Osteocyte (in vitro differentiated cells): ENCODE data around the gene TPP1. TPM values are rescaled to one million over a fixed set of nuclear protein-coding genes. Genes with fewer than 3 reads are reported as not detected.

ENCODE experiments used
- DNase-seq: peaks from one replicate; pipeline ENCODE4 v3.0.0; 2021; ENCODE audit warnings: mixed read lengths; ENCODE audit not compliant: unreplicated experiment; ENCODE audit errors: extremely low spot score
- H3K27ac Mint-ChIP-seq: one replicate; pipeline ENCODE4 v1.8.0; 2021; ENCODE audit warnings: mild to moderate bottlenecking, mixed read lengths; ENCODE audit not compliant: unreplicated experiment
- H3K27me3 Mint-ChIP-seq: one replicate; pipeline ENCODE4 v1.8.0; 2021; ENCODE audit warnings: mixed read lengths; ENCODE audit not compliant: unreplicated experiment
- H3K36me3 Mint-ChIP-seq: one replicate; pipeline ENCODE4 v1.8.0; 2021; ENCODE audit warnings: mixed read lengths; ENCODE audit not compliant: unreplicated experiment
- H3K4me1 Mint-ChIP-seq: one replicate; pipeline ENCODE4 v1.8.0; 2021; ENCODE audit warnings: mixed read lengths; ENCODE audit not compliant: unreplicated experiment
- H3K4me3 Mint-ChIP-seq: one replicate; pipeline ENCODE4 v1.8.0; 2021; ENCODE audit warnings: mild to moderate bottlenecking, moderate library complexity, mixed read lengths; ENCODE audit not compliant: unreplicated experiment
- H3K9me3 Mint-ChIP-seq: one replicate; pipeline ENCODE4 v1.8.0; 2021; ENCODE audit warnings: mixed read lengths; ENCODE audit not compliant: unreplicated experiment
- total RNA-seq: library from RNA; stranded (reverse); gene quantifications from 2 replicates; pipeline ENCODE4 v1.2.1, GENCODE V29; 2021
- TF ChIP-seq, protein P1 (sequence below): fragments of 200-600 bp; sonication (generic); IDR thresholded peaks from 2 replicates; pipeline ENCODE4 v1.5.0; 2021; ENCODE audit warnings: antibody characterized with exemption, mild to moderate bottlenecking, moderate library complexity

Gene TPP1
- total RNA-seq, 1 donor from 2014 or later: 157 TPM

DNA sequence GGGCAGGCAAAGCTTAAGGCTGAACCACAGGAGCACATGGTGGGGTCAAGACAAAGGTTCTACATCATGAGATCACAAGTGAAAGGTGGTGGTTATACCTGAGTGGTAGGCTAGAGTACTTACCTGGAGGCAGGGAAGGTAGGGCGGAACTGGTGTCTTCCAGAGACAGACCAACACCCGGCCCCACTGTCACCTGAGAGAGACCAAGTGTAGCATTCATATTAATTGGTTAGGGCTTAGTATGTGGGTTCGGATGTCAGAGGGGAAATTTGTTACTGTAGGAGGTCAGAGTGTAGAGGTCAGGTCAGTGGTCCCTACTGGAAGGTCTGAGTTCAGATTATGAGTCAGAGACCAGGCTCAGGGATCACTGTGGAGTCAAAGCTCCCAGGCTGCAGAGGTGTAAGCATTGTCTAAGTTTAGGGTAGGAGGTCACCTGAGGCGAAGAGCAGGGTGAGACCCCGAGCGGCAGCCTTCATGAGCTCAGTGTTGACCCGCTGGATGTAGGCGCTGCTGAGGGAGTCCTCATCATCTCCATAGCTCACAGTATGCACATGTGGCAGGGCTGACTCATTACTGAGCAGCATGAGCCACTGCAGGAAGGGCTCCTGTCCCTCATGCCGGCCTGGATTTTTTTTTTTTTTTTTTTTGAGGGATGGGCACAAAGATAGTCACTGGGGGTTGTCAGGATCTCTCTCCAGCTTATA is 3.2 kb downstream of the TPP1 start:
- H3K36me3 Mint-ChIP-seq: peaks cover 18% of the 10 kb centered on the region
- TF ChIP-seq, protein P1, sequence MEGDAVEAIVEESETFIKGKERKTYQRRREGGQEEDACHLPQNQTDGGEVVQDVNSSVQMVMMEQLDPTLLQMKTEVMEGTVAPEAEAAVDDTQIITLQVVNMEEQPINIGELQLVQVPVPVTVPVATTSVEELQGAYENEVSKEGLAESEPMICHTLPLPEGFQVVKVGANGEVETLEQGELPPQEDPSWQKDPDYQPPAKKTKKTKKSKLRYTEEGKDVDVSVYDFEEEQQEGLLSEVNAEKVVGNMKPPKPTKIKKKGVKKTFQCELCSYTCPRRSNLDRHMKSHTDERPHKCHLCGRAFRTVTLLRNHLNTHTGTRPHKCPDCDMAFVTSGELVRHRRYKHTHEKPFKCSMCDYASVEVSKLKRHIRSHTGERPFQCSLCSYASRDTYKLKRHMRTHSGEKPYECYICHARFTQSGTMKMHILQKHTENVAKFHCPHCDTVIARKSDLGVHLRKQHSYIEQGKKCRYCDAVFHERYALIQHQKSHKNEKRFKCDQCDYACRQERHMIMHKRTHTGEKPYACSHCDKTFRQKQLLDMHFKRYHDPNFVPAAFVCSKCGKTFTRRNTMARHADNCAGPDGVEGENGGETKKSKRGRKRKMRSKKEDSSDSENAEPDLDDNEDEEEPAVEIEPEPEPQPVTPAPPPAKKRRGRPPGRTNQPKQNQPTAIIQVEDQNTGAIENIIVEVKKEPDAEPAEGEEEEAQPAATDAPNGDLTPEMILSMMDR: no peak
- no peak overlapping the region for H3K27ac Mint-ChIP-seq
- H3K4me1 Mint-ChIP-seq: peaks cover 6% of the 10 kb centered on the region
- no peak overlapping the region for H3K4me3 Mint-ChIP-seq
- H3K9me3 Mint-ChIP-seq: no peaks in the 10 kb centered on the region
- no peak for DNase-seq
- H3K27me3 Mint-ChIP-seq: no peaks in the 10 kb centered on the region

- H3K27me3 Mint-ChIP-seq: no peaks in the 10 kb centered on the region
- peaks cover 14% of the 10 kb centered on the region for H3K4me1 Mint-ChIP-seq
- H3K27ac Mint-ChIP-seq: no peak overlapping the region
- DNase-seq: no peak
- H3K36me3 Mint-ChIP-seq: peaks cover 23% of the 10 kb centered on the region
- TF ChIP-seq, protein P1: no peak
- H3K4me3 Mint-ChIP-seq: no peak overlapping the region
- no peaks in the 10 kb centered on the region for H3K9me3 Mint-ChIP-seq
Measured at GRCh38 chr11:6615046-6615445, 4.2 kb downstream of the TPP1 start.

- Mint-ChIP-seq H3K27me3 (no peaks in the 10 kb centered on the region), H3K4me1 (peaks cover 14% of the 10 kb centered on the region), H3K27ac (no peak overlapping the region), H3K4me3 (no peak overlapping the region), H3K9me3 (no peaks in the 10 kb centered on the region), H3K36me3 (peaks cover 29% of the 10 kb centered on the region)
- DNase-seq: no peak
- TF ChIP-seq, protein P1: no peak
Measured at GRCh38 chr11:6614446-6614845, 4.8 kb downstream of the TPP1 start.

- no peak for DNase-seq
- Mint-ChIP-seq H3K9me3 (no peaks in the 10 kb centered on the region), H3K4me3 (no peak overlapping the region), H3K27me3 (no peaks in the 10 kb centered on the region), H3K36me3 (peaks cover 36% of the 10 kb centered on the region), H3K27ac (no peak overlapping the region), H3K4me1 (peaks cover 20% of the 10 kb centered on the region)
- TF ChIP-seq, protein P1: no peak
Measured at GRCh38 chr11:6613496-6613895, 5.7 kb downstream of the TPP1 start.

DNA sequence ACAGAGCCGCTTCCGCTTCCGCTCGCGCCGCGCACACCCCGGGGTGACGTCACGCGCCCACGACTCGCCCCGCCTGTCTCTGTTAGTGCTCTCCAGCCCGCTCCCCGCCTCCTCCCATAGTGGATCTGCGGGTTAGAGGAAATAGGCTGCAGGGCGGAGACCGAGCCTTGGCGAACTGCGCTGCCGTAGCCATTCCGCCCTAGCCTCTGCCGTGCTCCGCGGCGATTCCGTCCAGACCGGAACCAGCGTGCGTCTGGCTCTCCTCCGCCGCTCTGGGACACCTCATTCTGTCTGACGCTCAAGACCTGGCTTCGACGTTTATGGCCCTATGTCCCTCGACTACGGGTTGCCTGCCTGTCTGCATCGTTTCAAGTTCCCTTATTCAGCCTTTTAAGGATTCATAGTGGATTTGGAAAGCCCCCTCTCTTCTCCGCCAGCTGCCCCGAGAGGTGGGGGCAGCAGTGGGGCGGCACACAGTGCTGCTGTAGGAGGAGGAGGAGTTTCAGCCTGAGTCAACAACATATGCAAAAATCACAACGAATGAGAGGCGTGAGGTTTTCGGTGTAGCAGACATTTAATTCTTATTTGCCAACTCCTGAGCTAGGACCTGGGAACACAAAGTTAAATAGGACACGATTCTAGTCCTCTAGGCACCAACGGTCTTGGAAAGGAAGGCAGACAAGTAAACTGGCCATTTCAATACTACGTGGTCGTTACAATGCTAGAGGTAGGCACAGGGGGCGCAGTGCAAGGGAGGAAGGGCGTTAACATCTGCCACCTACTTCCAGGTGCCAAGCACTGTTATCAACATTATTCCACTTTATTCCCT is 6.8 kb downstream of the TPP1 start, which contains the start of gene TAF10:
Gene TAF10, minus strand, starts transcription at position 4 of the 829 bp plus-strand sequence. CDS start 27 bp downstream, outside the sequence.
- Mint-ChIP-seq H3K27ac (peak within 1 kb of the TSS; percentile 87), H3K27me3 (no peaks in the 10 kb centered on the region), H3K9me3 (no peaks in the 10 kb centered on the region), H3K36me3 (peaks cover 40% of the 10 kb centered on the region), H3K4me1 (peaks cover 25% of the 10 kb centered on the region), H3K4me3 (peak within 1 kb of the TSS; percentile 82)
- TF ChIP-seq, protein P1: peak; percentile 61
- peak; percentile 98 for DNase-seq
